SK-N-SH (cell line): Measurements from ENCODE around the gene MMP28. TPM values are rescaled to one million over a fixed set of nuclear protein-coding genes. Genes with fewer than 3 reads are reported as not detected.

Source experiments
- CTCF ChIA-PET: fragments of 300-600, 350-600 bp; formaldehyde crosslinking; extraction: SDS; loops from one replicate; lab custom pipeline; 2021; lab: Yijun Ruan, JAX
- POLR2A ChIA-PET: fragments of 350-600 bp; sonication (Branson Sonifier 250); formaldehyde crosslinking; extraction: SDS; loops from one replicate; lab custom pipeline; 2020; ENCODE audit warnings: antibody characterized with exemption, inconsistent platforms; lab: Yijun Ruan, JAX
- DNase-seq: peaks from one replicate; pipeline ENCODE4 v3.0.0; 2012
- H2AFZ ChIP-seq: fragments of 200-600 bp; sonication (generic); 2 replicates; pipeline ENCODE4 v1.8.1; 2016; ENCODE audit warnings: antibody characterized with exemption, mild to moderate bottlenecking, low read depth
- H3F3A ChIP-seq: fragments of 200-600 bp; sonication (generic); replicated peaks from 2 replicates; pipeline ENCODE3; 2016; ENCODE audit warnings: antibody characterized with exemption, mild to moderate bottlenecking; ENCODE audit not compliant: insufficient read depth
- H3K27ac ChIP-seq, 2 experiments: fragments of 200-500 bp in 1 of 2; fragments of 200-600 bp in 1 of 2; sonication (Bioruptor generic) in 1 of 2; sonication (generic), shearing (Covaris generic) in 1 of 2; 2 replicates each; pipeline versions ENCODE4 v1.5.1 to v1.6.1; 2014 to 2016; ENCODE audit warnings: low read depth in 2 of 2, inconsistent platforms in 1 of 2, low read length in 1 of 2, mild to moderate bottlenecking in 1 of 2, mixed read lengths in 1 of 2
- H3K27me3 ChIP-seq: fragments of 200-600 bp; sonication (generic), shearing (Covaris generic); 2 replicates; pipeline ENCODE4 v1.6.1; 2016; ENCODE audit warnings: mixed run types; ENCODE audit not compliant: insufficient read depth
- H3K36me3 ChIP-seq, 2 experiments: fragments of 200-500 bp in 1 of 2; fragments of 200-600 bp in 1 of 2; sonication (Bioruptor generic) in 1 of 2; sonication (generic) in 1 of 2; replicated peaks in 1 of 2; 2 replicates each; pipeline versions ENCODE3 to v1.5.1; 2014 to 2016; ENCODE audit warnings: low read length in 1 of 2, mild to moderate bottlenecking in 1 of 2; ENCODE audit not compliant: insufficient read depth in 2 of 2, control insufficient read depth in 1 of 2
- H3K4me1 ChIP-seq, 2 experiments: fragments of 200-500 bp in 1 of 2; fragments of 200-600 bp in 1 of 2; sonication (Bioruptor generic) in 1 of 2; sonication (generic), shearing (Covaris generic) in 1 of 2; 2 replicates each; pipeline versions ENCODE4 v1.5.1 to v1.6.1; 2014 to 2016; ENCODE audit warnings: low read depth in 1 of 2, low read length in 1 of 2, mixed run types in 1 of 2; ENCODE audit not compliant: insufficient read depth in 2 of 2, control insufficient read depth in 1 of 2
- H3K4me2 ChIP-seq: fragments of 200-600 bp; sonication (generic), shearing (Covaris generic); 2 replicates; pipeline ENCODE4 v1.6.1; 2017; ENCODE audit warnings: mixed run types
- H3K4me3 ChIP-seq, 2 experiments: fragments of 200-500 bp in 1 of 2; fragments of 200-600 bp in 1 of 2; sonication (Bioruptor generic) in 1 of 2; sonication (generic), shearing (Covaris generic) in 1 of 2; 2 replicates each; pipeline versions ENCODE4 v1.5.1 to v1.8.1; 2014 to 2016; ENCODE audit warnings: low read depth in 2 of 2, inconsistent platforms in 1 of 2, low read length in 1 of 2, mild to moderate bottlenecking in 1 of 2, mixed read lengths in 1 of 2, moderate library complexity in 1 of 2
- H3K79me2 ChIP-seq: fragments of 200-600 bp; sonication (generic); 2 replicates; pipeline ENCODE4 v1.8.1; 2017; ENCODE audit warnings: mild to moderate bottlenecking; ENCODE audit not compliant: insufficient read depth
- H3K9ac ChIP-seq: fragments of 200-600 bp; sonication (generic); 2 replicates; pipeline ENCODE4 v1.6.1; 2017; ENCODE audit warnings: mixed run types
- H3K9me2 ChIP-seq: fragments of 200-600 bp; sonication (generic); 2 replicates; pipeline ENCODE4 v1.6.1; 2017; ENCODE audit warnings: mixed run types
- H3K9me3 ChIP-seq: fragments of 200-600 bp; sonication (generic); 2 replicates; pipeline ENCODE4 v1.6.1; 2017; ENCODE audit warnings: mixed run types, mild to moderate bottlenecking, moderate library complexity
- H4K20me1 ChIP-seq: fragments of 200-600 bp; sonication (generic); 2 replicates; pipeline ENCODE4 v1.6.1; 2017; ENCODE audit warnings: mild to moderate bottlenecking, mixed run types; ENCODE audit not compliant: insufficient read depth
- CHD2 ChIP-seq: fragments of 150-350 bp; IDR thresholded peaks from 2 replicates; pipeline ENCODE4 v1.6.1; 2018; ENCODE audit warnings: low read length; ENCODE audit not compliant: partially characterized antibody
- ELF1 ChIP-seq: IDR thresholded peaks from 2 replicates; pipeline ENCODE4 v1.4.0; 2012
- EP300 ChIP-seq, 2 experiments: IDR thresholded peaks; 2 replicates each; pipeline versions ENCODE4 v1.4.0 to v1.6.1; 2012; ENCODE audit warnings: borderline replicate concordance in 1 of 2, low read depth in 1 of 2, low read length in 1 of 2
- EZH2phosphoT487 ChIP-seq: fragments of 200-600 bp; sonication (generic); IDR thresholded peaks from 2 replicates; pipeline ENCODE4 v1.6.1; 2017; ENCODE audit warnings: low read depth, mixed run types, mild to moderate bottlenecking, antibody characterized with exemption, moderate library complexity, borderline replicate concordance
- FOSL2 ChIP-seq: IDR thresholded peaks from 2 replicates; pipeline ENCODE4 v1.4.0; 2012; ENCODE audit warnings: low read depth, mild to moderate bottlenecking, moderate library complexity, borderline replicate concordance
- FOXJ3 ChIP-seq: sonication (generic); formaldehyde crosslinking; IDR thresholded peaks from 2 replicates; pipeline ENCODE4 v1.5.1; 2020; ENCODE audit warnings: mild to moderate bottlenecking, missing genetic modification reagents
- FOXM1 ChIP-seq: IDR thresholded peaks from 2 replicates; pipeline ENCODE4 v1.4.0; 2012; ENCODE audit warnings: low read depth, mild to moderate bottlenecking
- MEF2A ChIP-seq: IDR thresholded peaks from 2 replicates; pipeline ENCODE4 v1.4.0; 2012; ENCODE audit warnings: low read depth, borderline replicate concordance
- NRF1 ChIP-seq: IDR thresholded peaks from 2 replicates; pipeline ENCODE4 v1.6.1; 2012; ENCODE audit warnings: low read depth, mild to moderate bottlenecking, low read length
- PBX3 ChIP-seq: IDR thresholded peaks from 2 replicates; pipeline ENCODE4; 2012
- POLR2AphosphoS5 ChIP-seq: IDR thresholded peaks from 2 replicates; pipeline ENCODE4 v1.6.1; 2012; ENCODE audit warnings: low read depth, low read length
- RAD21 ChIP-seq: IDR thresholded peaks from 2 replicates; pipeline ENCODE4 v1.6.1; 2012; ENCODE audit warnings: mild to moderate bottlenecking, low read length
- REST ChIP-seq: IDR thresholded peaks from 2 replicates; pipeline ENCODE4 v1.6.1; 2012; ENCODE audit warnings: mild to moderate bottlenecking, low read depth, low read length, moderate library complexity
- RXRA ChIP-seq: IDR thresholded peaks from 2 replicates; pipeline ENCODE4 v1.4.0; 2012; ENCODE audit warnings: low read depth, mild to moderate bottlenecking, borderline replicate concordance
- SIN3A ChIP-seq: IDR thresholded peaks from 2 replicates; pipeline ENCODE4 v1.6.1; 2012; ENCODE audit warnings: low read depth, mild to moderate bottlenecking, low read length, moderate library complexity, borderline replicate concordance
- ZBTB33 ChIP-seq: IDR thresholded peaks from 2 replicates; pipeline ENCODE4 v1.4.0; 2012; ENCODE audit warnings: low read depth, borderline replicate concordance
- WGBS: methylation state at CpG from one replicate; pipeline ENCODE4 v1.1.6; 2017; ENCODE audit warnings: low lambda C conversion rate; 5-methylcytosine and 5-hydroxymethylcytosine counted together
- polyA plus RNA-seq, 3 experiments: library from polyadenylated mRNA; depleted of rRNA; stranded (reverse); fragments of >200 nt; gene quantifications; 2 replicates each; pipeline ENCODE4 v1.2.3, GENCODE V29; 2012
- TF ChIP-seq, protein P1 (sequence below): fragments of 150-350 bp; IDR thresholded peaks from 2 replicates; pipeline ENCODE4 v1.6.1; 2016; ENCODE audit warnings: mild to moderate bottlenecking, low read depth, low read length

Gene MMP28
- polyA plus RNA-seq, 1 of the 3 experiments (the other 2 are of a cell fraction) = 0.33 TPM

- TF ChIP-seq, protein P1, sequence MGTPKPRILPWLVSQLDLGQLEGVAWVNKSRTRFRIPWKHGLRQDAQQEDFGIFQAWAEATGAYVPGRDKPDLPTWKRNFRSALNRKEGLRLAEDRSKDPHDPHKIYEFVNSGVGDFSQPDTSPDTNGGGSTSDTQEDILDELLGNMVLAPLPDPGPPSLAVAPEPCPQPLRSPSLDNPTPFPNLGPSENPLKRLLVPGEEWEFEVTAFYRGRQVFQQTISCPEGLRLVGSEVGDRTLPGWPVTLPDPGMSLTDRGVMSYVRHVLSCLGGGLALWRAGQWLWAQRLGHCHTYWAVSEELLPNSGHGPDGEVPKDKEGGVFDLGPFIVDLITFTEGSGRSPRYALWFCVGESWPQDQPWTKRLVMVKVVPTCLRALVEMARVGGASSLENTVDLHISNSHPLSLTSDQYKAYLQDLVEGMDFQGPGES = no peak
- no peak for TF ChIP-seq REST
- no peak for TF ChIP-seq EP300 (IDR thresholded peaks at IDR 0.05; ENCODE audit: borderline replicate concordance in 1 of 2, low read depth in 1 of 2, low read length in 1 of 2)
- TF ChIP-seq, all 33 proteins: peak for 0
These were observed 21.3 kb upstream of the MMP28 start (continued) for GRCh38 chr17:35816723-35817122.

- Histone ChIP-seq H3K27me3 (no peaks in the 10 kb centered on the region), H3F3A (no peaks in the 10 kb centered on the region), H3K4me3 (no peak overlapping the region), H3K36me3 (peaks cover 12 to 16% of the 10 kb centered on the region in 2 experiments), H3K27ac (no peak overlapping the region), H2AFZ (no peak overlapping the region), H3K9me2 (no peaks in the 10 kb centered on the region), H3K79me2 (peaks cover 82% of the 10 kb centered on the region), H4K20me1 (peaks cover 76% of the 10 kb centered on the region), H3K9ac (no peak overlapping the region), H3K4me1 (peaks cover 6 to 23% of the 10 kb centered on the region in 2 experiments; a peak in 3 of 4 replicates), H3K9me3 (no peaks in the 10 kb centered on the region), H3K4me2 (no peak overlapping the region)
- TF ChIP-seq ELF1 (no peak), NRF1 (no peak), POLR2AphosphoS5 (no peak), ZBTB33 (no peak), EZH2phosphoT487 (no peak), REST (no peak), SIN3A (no peak), MEF2A (no peak), FOXM1 (no peak), RAD21 (no peak), PBX3 (no peak), FOSL2 (no peak), RXRA (no peak), CHD2 (no peak), EP300 (IDR thresholded peaks at IDR 0.05; ENCODE audit: borderline replicate concordance in 1 of 2, low read depth in 1 of 2, low read length in 1 of 2) (no peak), FOXJ3 (CRISPR knock-in tag) (no peak)
- TF ChIP-seq, protein P1 = no peak
- DNase-seq = no peak
- POLR2A ChIA-PET = no interaction called here
- 96% methylated on average over 5 of the region's 5 CpGs for WGBS
- CTCF ChIA-PET = interaction anchor here (0.8 to 13.5 kb wide), 2 partner anchors 16 to 40 kb away, joined by 3 to 809 read pairs; partner anchors contain the start of gene C17orf50
These were observed 17.0 kb upstream of the MMP28 start for GRCh38 chr17:35812456-35812855.
